AG04450 (cell line): ENCODE measurements around the gene MEF2A. TPM values are rescaled to one million over a fixed set of nuclear protein-coding genes. Genes with fewer than 3 reads are reported as not detected.

Experiments used
- CTCF ChIA-PET: fragments of 300-600, 350-600 bp; formaldehyde crosslinking; extraction: SDS; loops from one replicate; lab custom pipeline; 2022; ENCODE audit warnings: antibody characterized with exemption, inconsistent platforms; lab: Charles Lee
- POLR2A ChIA-PET: fragments of 350-600 bp; formaldehyde crosslinking; extraction: SDS; loops from one replicate; lab custom pipeline; 2021; ENCODE audit warnings: antibody characterized with exemption, inconsistent platforms; lab: Yijun Ruan, JAX
- DNase-seq: peaks from one replicate; pipeline ENCODE4 v3.0.0-alpha.2; 2011; ENCODE audit warnings: low read depth, low spot score
- H3K27ac ChIP-seq: one replicate; pipeline ENCODE4 v1.5.1; 2012; ENCODE audit warnings: low read depth, low read length, control low read depth
- H3K27me3 ChIP-seq: one replicate; pipeline ENCODE4 v1.6.0; 2012; ENCODE audit warnings: low read length; ENCODE audit not compliant: control insufficient read depth, insufficient read depth
- H3K4me3 ChIP-seq: 2 replicates; pipeline ENCODE4 v1.5.1; 2011; ENCODE audit warnings: mild to moderate bottlenecking, low read depth, low read length, control low read depth
- H3K9me3 ChIP-seq: 2 replicates; pipeline ENCODE4 v1.5.1; 2012; ENCODE audit warnings: low read length; ENCODE audit not compliant: control insufficient read depth, insufficient read depth
- CTCF ChIP-seq: IDR thresholded peaks from 2 replicates; pipeline ENCODE4 v1.5.1; 2011; ENCODE audit warnings: low read depth, low read length, control low read depth, inconsistent platforms
- polyA plus RNA-seq: library from polyadenylated mRNA; depleted of rRNA; stranded (reverse); fragments of >200 nt; gene quantifications from 2 replicates; pipeline ENCODE4 v1.2.3, GENCODE V29; 2011

MEF2A gene
- polyA plus RNA-seq, 1 experiment, result 40.9 TPM

GRCh38 chr15:99738021-99738847 lies 172.4 kb downstream of the MEF2A start:
- Histone ChIP-seq H3K9me3 (peaks cover 5% of the 10 kb centered on the region; the same call in 1 of the 2 replicates), H3K27me3 (peaks cover 5% of the 10 kb centered on the region), H3K27ac (no peak overlapping the region), H3K4me3 (no peak overlapping the region)
- ChIA-PET CTCF (interaction anchor here (0.6 to 1.2 kb wide), 3 partner anchors 34 to 469 kb away, joined by 3 to 6 read pairs (median 5); no protein-coding TSS in a partner anchor), POLR2A (interaction anchor here (0.6 kb wide), 1 partner anchor 329 kb away, joined by 3 read pairs; no protein-coding TSS in a partner anchor)
- no peak for DNase-seq
- no peak for TF ChIP-seq CTCF

GRCh38 chr15:99741835-99742234 lies 176.1 kb downstream of the MEF2A start:
- peaks cover 9% of the 10 kb centered on the region for H3K27me3 ChIP-seq

GRCh38 chr15:99744142-99744541 lies 178.4 kb downstream of the MEF2A start:
- Histone ChIP-seq H3K4me3 (no peak overlapping the region), H3K9me3 (no peaks in the 10 kb centered on the region), H3K27ac (no peak overlapping the region), H3K27me3 (peaks cover 6% of the 10 kb centered on the region)
- TF ChIP-seq CTCF, result no peak
- CTCF ChIA-PET, result no interaction called here
- no peak for DNase-seq
- POLR2A ChIA-PET, result no interaction called here

More at GRCh38 chr15:99741835-99742234, 176.1 kb downstream of the MEF2A start:
- no peaks in the 10 kb centered on the region for H3K9me3 ChIP-seq
- POLR2A ChIA-PET, result no interaction called here
- CTCF ChIA-PET, result interaction anchor here (2.1 kb wide), 2 partner anchors 14 to 469 kb away, joined by 8 read pairs; no protein-coding TSS in a partner anchor
- H3K27ac ChIP-seq, result no peak overlapping the region
- DNase-seq, result no peak
- no peak for TF ChIP-seq CTCF
- no peak overlapping the region for H3K4me3 ChIP-seq

- peaks cover 6% of the 10 kb centered on the region for H3K27me3 ChIP-seq
- DNase-seq, result no peak
- no peak for TF ChIP-seq CTCF
- no peaks in the 10 kb centered on the region for H3K9me3 ChIP-seq
- no peak overlapping the region for H3K4me3 ChIP-seq
- no peak overlapping the region for H3K27ac ChIP-seq
- ChIA-PET CTCF (interaction anchor here (1.3 kb wide), 1 partner anchor 11 kb away, joined by 3 read pairs; no protein-coding TSS in a partner anchor), POLR2A (interaction anchor here (0.6 kb wide), 1 partner anchor 12 kb away, joined by 4 read pairs; no protein-coding TSS in a partner anchor)
Measured at GRCh38 chr15:99745370-99746086, 179.7 kb downstream of the MEF2A start.
